H54 (cell line): ENCODE data around the gene SH2D3C.

Experiments
- DNase-seq: peaks from one replicate; pipeline ENCODE4 v3.0.0; 2011; ENCODE audit warnings: low spot score, mixed read lengths; ENCODE audit not compliant: insufficient read length
- FAIRE-seq: peaks from 3 replicates; lab custom pipeline; 2011; peaks lifted over from hg19 to GRCh38; lab: Jason Lieb, UNC
- POLR2A ChIP-seq: IDR thresholded peaks from 2 replicates; pipeline ENCODE4 v1.6.1; 2011; ENCODE audit warnings: low read depth, mild to moderate bottlenecking, low read length

The SH2D3C gene

DNA sequence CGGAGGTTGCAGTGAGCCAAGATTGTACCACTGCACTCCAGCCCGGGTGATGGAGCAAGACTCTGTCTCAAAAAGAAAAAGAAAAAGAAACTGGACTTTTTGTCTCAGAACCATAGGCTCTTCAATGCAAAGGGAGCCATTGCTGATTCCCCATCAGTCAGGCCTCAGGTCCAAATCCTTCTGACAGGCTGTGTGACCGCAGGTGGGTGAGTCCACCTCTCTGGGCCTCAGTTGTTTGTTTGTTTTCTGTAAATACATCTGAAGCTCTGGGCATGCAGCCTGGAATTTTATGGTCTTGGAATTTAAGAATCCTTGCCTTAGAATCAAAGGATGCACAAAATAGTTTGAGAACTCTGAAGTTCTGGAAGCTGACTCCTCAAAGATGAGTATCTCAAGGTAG is 22.2 kb downstream of the SH2D3C start:
- TF ChIP-seq POLR2A = no peak
- no peak for DNase-seq
- no peak for FAIRE-seq

DNA sequence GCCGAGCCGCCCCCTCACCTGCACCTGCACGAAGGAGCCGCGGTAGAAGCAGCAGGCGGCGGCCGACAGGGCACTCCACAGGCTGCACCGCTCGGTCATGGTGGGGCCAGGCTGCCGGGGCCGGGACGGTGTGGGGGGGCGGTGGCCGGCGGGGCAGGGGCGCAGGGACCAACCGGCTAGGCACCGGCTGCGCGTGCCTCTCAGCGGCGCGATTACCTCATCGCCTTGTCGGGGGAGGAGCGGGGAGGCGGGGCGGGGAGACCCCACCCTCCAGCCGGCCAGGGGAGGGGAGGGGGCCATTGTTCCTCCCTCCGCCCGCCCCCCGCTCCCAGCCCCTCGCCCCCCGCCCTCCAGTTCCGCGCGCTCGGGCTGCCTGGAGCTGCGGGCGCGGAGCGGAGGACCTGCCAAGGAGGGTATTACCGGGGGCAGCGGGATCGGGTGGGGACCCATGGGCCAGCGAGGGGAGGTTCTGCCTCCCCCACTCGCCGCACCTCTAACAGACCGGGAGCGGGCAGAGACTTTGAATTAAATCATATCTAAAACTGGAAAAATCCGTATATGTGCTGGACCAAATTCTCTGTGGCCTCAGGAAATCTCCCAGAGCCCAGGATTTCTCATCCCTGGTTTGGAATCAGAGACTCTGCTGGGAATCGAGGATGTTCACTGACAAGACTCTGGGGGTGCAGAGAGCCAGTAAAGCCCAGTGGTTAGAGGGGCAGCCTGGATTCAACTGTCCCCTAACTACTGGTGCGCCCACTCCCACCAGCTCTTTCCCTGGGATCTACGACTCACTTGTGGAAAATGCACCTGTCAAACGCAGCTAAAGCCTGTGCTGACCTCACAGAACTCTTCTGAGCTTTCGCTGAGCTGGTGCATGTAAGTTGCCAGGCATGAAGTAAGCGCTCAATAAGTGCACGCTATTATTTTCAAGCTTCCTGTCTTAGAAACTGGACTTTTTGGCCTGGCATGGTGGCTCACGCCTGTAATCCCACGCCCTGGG is 23.1 kb downstream of the SH2D3C start:
- FAIRE-seq = no peak
- no peak for DNase-seq
- no peak for TF ChIP-seq POLR2A

DNA sequence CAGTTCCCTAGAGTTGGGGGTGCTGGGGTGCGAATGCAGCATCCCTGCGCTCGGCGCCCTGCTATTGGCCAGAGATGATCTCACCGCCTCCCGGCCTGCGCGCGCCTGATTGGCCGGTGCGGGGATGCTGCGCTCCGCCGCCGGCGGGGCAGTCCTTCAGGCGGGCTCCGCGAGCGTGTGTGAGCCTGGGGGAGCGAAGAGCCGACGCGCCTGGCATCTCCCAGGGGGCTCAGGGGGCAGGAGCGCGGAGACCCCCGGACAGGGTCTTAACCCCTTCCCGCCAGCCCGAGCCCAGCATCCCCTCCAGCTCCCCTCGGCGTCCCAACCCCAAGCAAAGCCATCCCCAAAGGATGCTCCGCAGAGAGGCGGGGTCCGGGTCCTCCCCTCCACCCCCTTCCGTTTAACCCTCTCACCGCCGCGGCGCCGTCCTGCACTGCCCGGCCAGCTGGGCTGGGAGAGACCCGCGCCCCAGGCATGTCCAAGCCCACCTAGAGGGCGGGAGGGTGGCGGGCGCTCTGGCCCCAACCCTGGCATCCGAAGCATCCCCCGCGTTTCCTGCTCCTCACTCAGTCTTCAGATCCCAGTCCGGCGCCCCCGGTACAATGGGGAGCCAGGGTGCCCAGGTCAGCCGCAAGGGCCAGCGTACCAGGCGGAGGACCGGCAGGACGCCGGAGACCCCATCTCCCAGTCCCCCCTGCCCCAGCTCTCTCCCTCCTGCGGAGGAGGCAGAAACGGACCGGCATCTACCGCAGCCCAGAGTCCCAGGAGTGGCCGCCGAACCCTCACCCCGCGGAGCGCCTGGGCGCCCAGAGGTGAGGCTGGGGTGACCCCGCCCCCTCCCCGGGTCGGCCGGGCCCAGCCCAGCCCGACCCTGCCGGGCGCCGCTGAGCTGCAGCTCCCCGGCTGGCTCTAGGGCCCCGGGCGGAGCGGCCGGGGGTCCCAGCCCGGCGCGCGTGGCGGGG is 24.1 kb downstream of the SH2D3C start:
- FAIRE-seq (no peak), DNase-seq (no peak)

DNA sequence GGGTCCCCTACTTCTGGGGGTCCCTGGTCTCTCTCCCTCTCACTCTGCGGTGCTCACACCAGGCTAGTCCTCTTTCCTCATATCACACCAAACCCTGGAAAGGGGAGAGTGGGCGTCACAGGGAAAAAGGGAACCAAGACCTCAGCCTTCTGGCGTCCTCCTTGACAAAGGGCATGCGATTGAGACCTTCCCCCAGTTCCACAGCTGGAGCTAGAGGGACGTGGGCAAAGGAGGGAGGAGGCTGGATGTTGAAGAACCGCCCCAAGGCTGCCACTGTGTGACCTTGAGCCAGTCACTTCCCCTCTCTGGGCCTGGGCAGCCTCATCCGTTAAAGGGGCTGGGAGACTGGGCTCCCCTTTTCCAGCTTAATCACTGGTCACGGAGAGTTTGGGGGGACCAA is 24.8 kb downstream of the SH2D3C start:
- no peak for FAIRE-seq
- TF ChIP-seq POLR2A = no peak
- no peak for DNase-seq

More for the DNA sequence above, 24.1 kb downstream of the SH2D3C start:
- no peak for TF ChIP-seq POLR2A

DNA sequence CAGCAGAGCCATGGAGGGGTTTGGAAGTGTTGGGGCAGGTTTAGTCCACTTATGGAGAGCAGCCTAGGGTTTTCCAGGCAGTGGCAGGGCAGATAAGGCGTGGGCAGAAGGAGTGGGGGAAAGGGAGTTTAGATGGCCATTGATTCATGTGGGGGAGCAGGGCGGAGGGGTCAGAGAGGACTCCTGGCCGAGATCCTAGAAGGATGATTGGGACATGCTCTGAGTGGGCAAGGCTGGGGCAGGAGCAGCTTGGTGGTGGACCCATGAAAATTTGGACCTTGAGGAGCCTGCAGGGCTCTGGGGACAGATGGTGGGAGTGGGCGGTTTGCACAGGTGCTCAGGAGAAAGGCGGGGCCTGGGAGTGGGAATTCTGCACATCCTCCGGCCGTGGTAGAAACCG is 25.3 kb downstream of the SH2D3C start:
- DNase-seq = no peak
- no peak for TF ChIP-seq POLR2A
- FAIRE-seq = no peak

DNA sequence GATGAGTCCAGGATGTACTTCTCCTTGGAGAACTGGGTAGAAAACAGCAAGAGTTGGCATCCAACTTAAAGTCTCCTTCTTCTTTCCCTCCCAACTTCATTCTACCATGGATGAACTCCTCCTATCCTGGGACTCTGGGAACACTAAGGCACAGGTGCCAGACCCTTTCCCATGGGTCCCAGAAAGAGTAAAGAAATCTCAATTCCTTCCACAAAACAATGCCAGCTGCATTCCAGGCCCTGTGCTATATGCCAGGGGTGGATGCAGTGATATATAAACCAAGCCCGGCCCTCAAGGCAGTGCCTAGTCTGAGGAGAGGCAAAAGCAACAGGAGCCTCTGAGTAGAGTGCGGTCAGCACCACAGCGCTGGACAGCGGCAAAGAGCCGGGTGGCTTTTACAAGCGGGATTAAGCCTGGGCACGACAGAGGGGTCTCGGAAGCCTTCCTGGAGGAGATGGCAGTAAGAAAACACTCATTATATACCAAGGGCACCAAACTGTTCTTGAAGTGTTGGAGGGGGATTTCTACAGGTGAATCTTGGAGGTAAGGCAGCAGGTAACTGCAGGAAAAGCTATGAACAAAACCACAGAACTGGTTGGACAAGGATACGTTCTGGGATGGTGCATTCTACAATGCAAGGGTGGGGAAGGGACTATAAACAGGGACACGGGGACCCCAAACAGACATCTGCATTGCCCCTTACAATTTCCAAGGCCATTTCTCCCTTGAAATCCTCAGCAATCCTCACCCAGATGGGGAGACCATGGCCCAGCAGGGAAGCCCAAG is 27.0 kb downstream of the SH2D3C start:
- DNase-seq (peak; percentile 67), FAIRE-seq (no peak)
- no peak for TF ChIP-seq POLR2A

DNA sequence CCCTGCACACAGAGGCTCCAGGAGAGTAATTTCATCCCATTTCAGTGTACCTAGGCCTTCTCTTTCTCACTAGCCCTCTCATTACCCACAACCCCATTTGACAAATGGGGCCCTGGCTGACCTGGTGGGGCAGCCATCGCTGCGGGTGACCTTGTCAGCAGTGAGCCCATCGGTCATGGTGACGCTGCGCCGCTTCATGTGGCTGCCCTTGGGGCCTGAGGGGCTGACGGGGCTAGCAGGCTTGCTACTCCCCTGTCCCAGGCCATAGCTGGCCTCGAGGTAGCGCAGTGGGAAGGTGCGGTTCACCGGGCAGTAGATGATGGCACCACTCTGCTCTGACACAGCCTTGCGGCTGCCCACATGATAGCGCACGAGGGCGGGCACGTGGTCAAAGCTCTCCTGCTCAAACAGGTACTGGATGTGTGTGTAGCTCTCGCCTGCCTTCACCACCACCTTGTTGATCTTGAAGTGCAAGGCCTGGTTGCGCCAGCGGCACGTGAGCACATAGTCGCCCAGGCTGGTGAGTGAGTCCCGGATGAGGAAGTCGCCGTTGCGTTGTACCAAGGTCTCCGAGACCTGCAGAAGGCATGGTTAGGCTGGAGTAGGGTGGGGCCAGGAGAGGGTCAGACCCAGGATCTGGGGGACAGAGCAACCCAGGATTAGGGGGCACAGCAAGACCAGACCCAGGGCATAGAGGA is 29.2 kb downstream of the SH2D3C start:
- no peak for DNase-seq
- no peak for TF ChIP-seq POLR2A
- no peak for FAIRE-seq

DNA sequence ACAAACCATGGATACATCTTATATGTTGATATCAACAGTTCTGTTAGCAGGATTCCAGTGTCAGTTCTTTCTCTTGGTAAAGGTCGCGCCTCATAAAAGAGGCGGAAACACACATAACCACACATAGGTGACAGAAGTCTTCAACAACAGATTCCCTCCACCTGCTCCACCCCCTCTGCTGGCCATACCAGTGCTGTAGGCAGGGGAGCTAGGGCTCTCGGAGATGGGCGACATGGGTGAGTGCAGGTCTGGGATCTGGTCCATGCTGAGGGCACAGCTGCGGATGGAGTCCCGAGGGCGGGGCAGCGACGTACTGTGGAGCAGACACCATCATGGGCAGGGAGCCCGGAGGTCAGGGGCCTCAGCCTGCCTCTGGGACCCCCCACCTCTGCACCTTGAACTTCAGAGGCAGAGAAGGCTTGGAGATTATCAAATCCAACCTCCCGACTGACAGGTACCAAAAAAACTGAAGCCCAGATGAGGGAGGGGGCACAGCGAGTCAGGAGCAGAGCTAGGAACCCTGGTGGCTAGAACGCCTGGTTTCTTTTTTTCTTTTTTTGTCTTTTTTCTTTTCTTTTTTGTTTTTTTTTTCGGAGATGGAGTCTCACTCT is 31.4 kb downstream of the SH2D3C start:
- FAIRE-seq (no peak), DNase-seq (no peak)
- no peak for TF ChIP-seq POLR2A

DNA sequence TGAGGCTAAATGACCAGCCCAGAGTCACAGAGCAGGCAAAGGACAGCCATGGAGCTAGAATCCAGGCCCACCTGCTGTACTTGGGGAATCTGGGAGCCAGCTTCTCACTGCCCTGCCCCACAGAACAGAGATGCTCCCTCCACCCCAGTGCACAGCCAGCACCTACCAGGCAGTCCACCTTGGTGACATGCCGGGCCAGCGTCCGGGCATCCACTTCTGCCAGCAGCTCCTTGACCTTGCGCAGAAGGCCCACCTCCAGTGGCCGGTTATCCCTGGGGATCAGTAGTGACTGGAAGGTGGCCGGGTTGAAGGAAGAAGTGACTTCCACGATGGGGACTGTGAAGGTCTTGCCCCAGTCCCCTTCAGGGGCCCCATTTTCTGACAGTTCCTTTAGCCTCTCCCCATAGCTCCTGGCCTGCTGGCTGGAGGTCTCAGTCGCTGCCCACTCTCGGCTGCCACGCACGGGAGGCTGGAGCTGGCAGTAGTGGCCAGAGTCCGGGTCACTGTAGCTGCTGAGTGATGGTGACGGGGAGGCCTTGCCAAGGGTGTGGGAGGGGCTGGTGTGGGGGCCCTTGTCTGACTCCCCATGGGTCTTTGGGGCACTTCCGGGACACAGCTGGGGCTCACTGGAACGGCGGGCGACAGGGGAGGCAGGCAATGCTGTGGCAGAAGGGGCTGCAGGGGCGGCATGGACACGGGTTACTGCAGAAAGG is 33.9 kb downstream of the SH2D3C start:
- DNase-seq = no peak
- no peak for TF ChIP-seq POLR2A
- FAIRE-seq = no peak

DNA sequence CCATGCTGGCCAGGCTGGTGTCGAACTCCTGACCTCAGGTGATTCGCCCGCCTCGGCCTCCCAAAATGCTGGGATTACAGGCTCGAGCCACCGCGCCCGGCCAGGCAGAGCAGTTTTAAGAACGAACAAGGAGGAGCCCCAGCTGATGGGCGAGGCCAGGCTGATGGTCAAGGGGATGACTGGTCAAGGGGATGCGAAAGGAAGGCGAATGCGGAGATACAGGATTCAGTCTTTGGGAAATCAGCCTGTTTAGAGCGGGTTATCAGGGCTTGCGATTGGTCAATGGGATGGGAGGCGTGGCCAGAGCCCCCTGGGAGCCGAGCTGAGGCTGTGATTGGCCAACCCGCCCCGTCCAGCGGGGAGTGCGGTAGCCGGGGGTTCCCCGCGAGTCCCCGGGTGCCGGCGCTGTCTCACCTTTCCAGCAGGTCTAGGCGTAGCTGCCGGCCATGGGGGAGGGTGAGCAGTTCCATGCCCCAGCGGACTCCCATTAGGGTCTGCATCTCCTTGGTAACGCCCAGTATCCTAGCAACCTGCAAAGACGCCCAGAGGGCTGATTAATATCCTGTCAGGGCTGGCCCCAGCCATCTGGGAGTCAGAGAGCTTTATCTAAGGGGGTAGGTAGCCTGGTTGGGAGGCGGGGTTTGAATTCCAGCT is 35.9 kb downstream of the SH2D3C start:
- peak; percentile 96 for FAIRE-seq
- DNase-seq = peak; percentile 99
- TF ChIP-seq POLR2A = no peak

DNA sequence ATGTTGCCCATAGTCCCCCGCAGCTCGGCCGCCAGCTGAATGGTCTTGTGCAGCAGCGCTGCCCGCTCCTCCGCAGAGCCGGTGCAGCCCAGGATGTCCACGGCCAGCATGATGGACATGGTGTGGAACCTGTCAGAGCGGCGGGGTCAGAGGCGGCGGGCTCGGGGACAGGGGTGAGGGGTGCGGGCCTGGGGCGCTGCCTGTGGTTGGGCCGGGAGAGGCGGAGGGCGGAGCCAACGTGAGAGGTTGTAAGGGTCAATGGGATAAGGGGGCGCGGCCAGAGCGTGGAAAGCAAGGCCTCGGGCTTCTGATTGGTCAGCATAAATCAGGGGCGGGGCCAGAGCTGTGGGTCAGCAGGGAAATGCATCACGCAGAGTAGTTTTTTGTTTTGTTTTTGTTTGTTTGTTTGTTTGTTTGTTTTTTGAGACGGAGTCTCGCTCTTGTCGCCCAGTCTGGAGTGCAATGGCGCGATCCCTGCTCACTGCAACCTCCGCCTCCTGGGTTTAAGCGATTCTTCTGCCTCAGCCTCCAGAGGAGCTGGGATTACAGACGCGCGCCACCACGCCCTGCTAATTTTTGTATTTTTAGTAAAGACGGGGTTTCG is 36.5 kb downstream of the SH2D3C start:
- peak; percentile 89 for DNase-seq
- no peak for FAIRE-seq
- no peak for TF ChIP-seq POLR2A
